GM18508 (cell line): Measurements from ENCODE around the gene SEC14L1.
A peak's percentile ranks its signal among the peaks of the same experiment; 100 is the strongest.
"Not testable (repeated sequence)": the region's sequence is repeated elsewhere in the genome, so short reads cannot be mapped to it uniquely, and the experiment has no call there.

Experiments used
- ATAC-seq: cut with Tn5 transposase; IDR thresholded peaks from one replicate; pipeline ENCODE4 v1.9.1; 2021; ENCODE audit warnings: moderate number of reproducible peaks; ENCODE audit not compliant: insufficient read depth, unreplicated experiment

Gene SEC14L1

DNA sequence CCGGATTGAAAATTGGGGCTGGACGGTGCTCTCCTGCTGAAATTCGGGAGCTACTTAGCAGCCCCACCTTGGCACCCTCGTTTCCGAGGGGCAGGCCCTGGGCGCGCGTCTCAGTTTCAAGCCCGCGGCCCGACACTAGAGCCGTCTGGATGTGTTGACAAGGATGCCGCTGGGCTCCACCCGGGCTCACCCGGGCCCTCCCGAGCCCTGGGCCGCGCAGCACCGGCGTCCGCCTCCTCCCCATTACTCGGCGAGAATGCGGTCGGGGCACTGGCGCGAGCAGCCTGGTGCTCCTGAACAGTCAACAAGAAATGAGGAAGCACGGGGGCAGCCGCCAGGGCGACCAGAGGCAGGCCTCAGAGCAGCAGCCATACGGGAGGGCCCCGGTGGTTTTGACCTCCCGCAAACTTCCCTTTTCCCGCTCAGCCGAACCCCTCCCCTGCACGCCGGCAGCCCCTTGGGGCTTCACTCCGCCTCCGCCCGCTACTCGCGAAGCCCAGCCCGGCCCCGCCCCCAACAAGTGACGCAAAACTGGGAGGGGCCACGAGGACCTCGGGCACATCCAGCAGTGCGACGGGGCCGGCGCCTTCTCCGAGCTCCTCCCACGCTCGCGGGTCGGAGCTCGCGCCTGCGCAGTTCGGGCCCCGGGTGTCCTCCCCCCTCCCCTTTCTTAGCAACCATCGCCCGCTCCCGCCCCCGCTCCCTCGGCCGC is 447 bp upstream of the SEC14L1 start:
- ATAC-seq = peak; percentile 63

GRCh38 chr17:77141846-77142449 is 1.2 kb downstream of the SEC14L1 start:
- ATAC-seq = no peak

DNA sequence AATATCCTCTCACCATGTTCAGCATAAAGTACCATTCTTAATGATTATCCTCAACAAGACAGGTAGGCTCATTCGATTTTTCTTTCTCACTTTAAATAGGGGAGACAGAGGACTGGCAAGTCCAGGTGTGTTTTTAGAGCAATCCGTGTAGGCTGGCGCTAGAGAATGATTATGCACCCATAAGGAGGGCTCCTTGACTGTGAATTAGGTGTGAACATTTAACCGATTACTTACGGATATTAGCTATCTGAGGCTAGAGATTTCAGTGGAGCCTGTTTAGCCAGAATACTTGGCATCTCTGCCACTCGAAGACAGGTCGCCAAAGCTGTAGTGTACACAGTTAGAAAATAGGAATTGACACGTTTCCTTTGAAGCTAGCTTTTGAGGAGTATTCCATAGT is 1.9 kb downstream of the SEC14L1 start:
- no peak for ATAC-seq

DNA sequence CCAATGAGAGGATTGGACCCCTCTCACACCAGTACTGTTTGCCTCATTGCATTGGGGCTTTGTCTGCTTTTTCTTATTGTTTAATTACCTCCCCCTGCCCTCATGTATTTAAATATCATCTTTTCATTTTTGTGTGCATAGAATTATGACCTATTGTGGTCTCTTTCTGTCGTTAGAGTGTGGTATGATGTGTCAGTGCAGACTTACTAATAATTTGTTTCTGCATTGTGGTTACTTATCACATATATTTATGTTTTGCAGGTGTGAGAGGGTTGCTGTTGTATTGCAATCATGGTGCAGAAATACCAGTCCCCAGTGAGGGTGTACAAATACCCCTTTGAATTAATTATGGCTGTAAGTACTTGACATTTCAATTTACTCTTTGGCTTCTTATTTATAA is 2.5 kb downstream of the SEC14L1 start:
- no peak for ATAC-seq

DNA sequence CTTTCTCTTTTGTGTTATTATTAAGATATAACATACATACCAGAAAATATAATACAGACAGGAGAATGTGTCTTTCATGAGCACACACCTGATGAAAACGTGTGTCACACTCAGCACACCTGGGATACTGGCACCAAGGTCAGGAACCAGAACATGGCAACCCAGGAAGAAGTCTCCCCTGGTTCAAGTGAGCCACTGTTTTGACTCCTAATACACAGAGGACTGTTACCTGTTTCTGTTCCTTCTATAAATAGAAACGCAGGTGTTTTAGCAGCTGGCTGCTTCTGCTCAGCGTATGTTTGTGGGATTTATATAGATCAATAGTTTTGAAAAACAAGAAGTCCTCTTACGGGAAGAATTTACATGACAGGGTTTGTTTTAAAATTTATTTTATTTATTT is 3.5 kb downstream of the SEC14L1 start:
- no peak for ATAC-seq

DNA sequence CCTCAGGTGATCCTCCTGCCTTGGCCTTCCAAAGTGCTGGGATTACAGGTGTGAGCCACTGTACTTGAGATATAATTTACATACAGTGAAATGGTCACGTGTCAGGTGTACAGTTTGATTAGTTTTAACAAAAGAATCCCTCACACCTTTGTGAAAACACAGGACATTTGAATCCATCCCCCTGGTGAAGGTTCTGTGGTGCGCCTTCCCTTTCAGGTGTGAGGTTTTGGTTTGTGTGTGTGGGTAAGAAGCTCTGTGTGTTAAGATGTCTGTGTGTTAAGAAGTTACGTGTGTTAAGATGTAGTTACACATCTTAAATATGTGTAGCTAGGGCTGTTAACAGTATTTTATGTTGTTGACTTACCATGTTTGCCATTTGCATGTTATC is 4.4 kb downstream of the SEC14L1 start:
- ATAC-seq = no peak

DNA sequence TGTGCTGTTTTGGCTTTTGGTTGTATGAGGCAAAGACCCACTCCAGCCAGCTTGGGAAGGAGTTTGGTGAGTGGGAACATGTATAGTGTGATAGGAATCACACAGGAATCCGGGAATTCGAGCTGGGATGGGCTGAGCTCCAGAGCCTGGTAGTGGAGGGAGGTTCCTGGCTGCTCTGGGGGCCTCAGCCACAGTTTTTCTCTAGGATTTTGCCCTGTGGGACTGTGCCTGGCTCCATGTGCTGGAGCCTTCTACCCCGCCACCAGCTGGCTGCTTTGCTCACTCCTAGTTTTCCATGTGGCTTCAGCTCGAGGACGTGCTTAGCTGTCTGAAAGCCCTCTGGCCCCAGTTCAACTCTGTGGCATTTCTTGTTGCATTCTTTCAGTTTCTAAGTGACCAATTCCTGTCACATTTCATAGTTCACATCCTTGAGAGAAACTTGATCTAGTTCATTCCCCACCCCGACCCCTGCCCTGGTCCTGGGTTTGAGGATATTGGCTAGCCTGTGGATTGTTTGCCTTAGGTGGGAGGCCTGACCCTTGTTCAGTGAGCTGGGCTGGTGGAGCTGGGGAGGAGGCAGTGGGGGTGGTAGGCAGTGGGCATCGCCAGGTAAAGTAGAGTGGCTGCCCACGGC is 5.0 kb downstream of the SEC14L1 start:
- ATAC-seq = no peak

DNA sequence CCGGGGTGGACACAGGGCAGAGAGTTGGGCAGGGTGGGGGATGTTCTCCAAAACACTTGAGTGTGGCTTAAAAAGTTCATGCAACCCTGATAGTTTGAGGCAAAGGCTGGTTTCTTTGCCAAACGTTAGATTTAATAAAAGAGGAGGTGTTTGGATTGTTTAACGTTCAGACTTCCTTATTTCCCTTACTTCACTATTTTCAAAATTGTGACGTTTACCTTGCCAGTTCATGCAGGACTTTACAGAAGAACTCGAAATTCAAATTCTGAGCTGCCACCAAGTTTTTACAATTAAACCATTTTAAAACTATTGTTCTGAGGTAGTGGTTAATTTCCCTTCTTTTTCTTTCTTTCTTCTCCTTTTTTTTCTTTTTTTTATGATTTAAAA is 5.5 kb downstream of the SEC14L1 start:
- ATAC-seq = no peak

DNA sequence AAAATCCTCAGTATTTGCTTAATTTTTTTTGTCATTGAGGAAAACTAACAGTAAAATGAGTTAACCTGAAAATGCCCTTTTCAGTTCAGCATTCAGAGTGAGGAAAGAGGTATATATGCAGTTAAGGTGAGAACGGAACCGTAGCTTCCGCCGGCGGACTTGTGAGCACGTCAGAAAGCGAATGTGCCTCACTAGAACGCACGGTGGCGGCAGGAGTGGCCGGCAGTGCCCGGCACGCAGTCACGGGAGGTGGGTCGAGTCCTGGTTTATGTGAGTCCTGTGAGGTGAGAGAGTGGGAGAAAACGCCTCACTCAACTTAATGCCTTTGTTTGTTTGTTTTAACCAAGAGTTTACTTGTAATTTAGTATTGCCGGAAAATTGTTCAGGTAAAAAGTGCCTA is 6.1 kb downstream of the SEC14L1 start:
- ATAC-seq = no peak

DNA sequence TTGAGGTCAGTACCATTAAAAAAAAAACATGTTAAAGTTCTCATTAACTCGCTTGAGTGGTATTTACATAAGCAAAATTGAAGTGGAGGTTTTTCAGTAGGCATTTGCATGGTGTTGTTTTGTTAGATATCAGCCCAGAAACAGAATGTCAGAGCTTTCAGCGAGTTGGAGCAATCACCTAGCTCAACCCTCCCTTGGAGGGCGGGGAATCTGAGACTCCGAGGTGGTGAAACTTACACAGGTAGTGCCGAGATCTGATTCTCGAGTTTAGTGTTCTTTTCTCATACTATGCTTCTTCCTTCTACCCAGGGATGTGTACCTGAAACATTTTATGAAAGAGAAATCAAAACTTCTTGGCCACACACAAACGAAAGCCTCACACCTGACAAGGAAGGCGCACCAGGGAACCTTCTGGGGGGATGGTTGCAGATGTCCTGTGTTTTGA is 6.6 kb downstream of the SEC14L1 start:
- no peak for ATAC-seq

- ATAC-seq = no peak
Measured at GRCh38 chr17:77148077-77148939, 7.5 kb downstream of the SEC14L1 start.

- no peak for ATAC-seq
Measured at GRCh38 chr17:77148940-77149510, 8.3 kb downstream of the SEC14L1 start.

DNA sequence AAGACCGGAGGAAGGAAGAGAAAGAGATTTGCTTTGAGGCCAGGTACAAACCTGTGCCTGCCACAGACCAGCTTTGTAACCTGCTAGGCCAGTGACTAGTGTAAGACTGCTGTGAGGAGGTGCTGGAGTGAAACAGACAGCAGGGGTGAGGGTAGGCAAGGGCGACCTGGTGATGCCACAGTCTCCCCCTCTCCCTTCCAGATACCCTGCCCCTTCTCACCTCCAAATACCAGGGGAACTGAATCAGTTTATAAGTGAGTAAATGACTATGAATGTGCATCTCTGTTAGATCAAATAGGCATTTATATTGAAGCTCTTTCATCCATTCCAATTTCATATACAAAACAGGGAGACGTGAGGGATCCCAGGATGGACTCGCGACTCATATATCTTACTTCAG is 9.4 kb downstream of the SEC14L1 start:
- no peak for ATAC-seq

GRCh38 chr17:77151186-77151585 is 10.4 kb downstream of the SEC14L1 start:
- ATAC-seq = no peak

GRCh38 chr17:77152056-77152455 is 11.3 kb downstream of the SEC14L1 start:
- not testable (repeated sequence) for ATAC-seq

- ATAC-seq = no peak
Measured at GRCh38 chr17:77153472-77153871, 12.7 kb downstream of the SEC14L1 start.

GRCh38 chr17:77153999-77154586 is 13.3 kb downstream of the SEC14L1 start:
- no peak for ATAC-seq

GRCh38 chr17:77155125-77155524 is 14.4 kb downstream of the SEC14L1 start:
- ATAC-seq = no peak

GRCh38 chr17:77157766-77158165 is 17.0 kb downstream of the SEC14L1 start:
- not testable (repeated sequence) for ATAC-seq
